HCT116 (cell line): Measurements from ENCODE around the gene FDXR. TPM values are rescaled to one million over a fixed set of nuclear protein-coding genes. Genes with fewer than 3 reads are reported as not detected.

Source experiments
- ATAC-seq: fragments of 200-7000 bp; cut with Tn5 transposase; 2 replicates; pipeline ENCODE4 v1.9.1; 2020; ENCODE audit warnings: mild to moderate bottlenecking, moderate library complexity
- BruUV-seq: library from RNA; stranded (reverse); fragments of 400-500 nt; replicated peaks from 2 replicates; lab custom pipeline; 2021; lab: Mats Ljungman, UMichigan
- CTCF ChIA-PET: fragments of 300-600 bp; sonication (Branson Sonifier 250); formaldehyde crosslinking; loops from one replicate; lab custom pipeline; 2021; ENCODE audit warnings: antibody characterized with exemption; lab: Charles Lee
- POLR2A ChIA-PET: fragments of 300-600, 350-600 bp; sonication (Branson Sonifier 250); formaldehyde crosslinking; loops from one replicate; lab custom pipeline; 2021; ENCODE audit warnings: antibody characterized with exemption; lab: Charles Lee
- RAD21 ChIA-PET, 2 experiments: fragments of 300-600 bp; sonication (Branson Sonifier 250); formaldehyde crosslinking; loops; one replicate each; lab custom pipeline; 2023; ENCODE audit warnings: low total read pairs in 2 of 2; ENCODE audit not compliant: uncharacterized antibody in 2 of 2, unreplicated experiment in 2 of 2, low non-redundant PET in 1 of 2; lab: Charles Lee
- DNase-seq: peaks from one replicate; pipeline ENCODE4 v3.0.0-alpha.2; 2010; ENCODE audit warnings: low read depth, low spot score
- H2AFZ ChIP-seq: fragments of 200-600 bp; shearing (Covaris generic), sonication (generic); 2 replicates; pipeline ENCODE4 v1.6.1; 2017; ENCODE audit warnings: low read depth, mixed run types, mixed read lengths, antibody characterized with exemption, low read length; ENCODE audit not compliant: poor library complexity, severe bottlenecking
- H3K27ac ChIP-seq: 2 replicates; pipeline ENCODE4 v1.5.1; 2012; ENCODE audit warnings: low read depth, low read length
- H3K27me3 ChIP-seq: fragments of 200-600 bp; sonication (generic); 2 replicates; pipeline ENCODE4 v1.6.1; 2016; ENCODE audit warnings: mixed run types, low read length, mixed read lengths; ENCODE audit not compliant: insufficient read depth
- H3K36me3 ChIP-seq, 2 experiments: fragments of 200-500 bp in 1 of 2; fragments of 200-600 bp in 1 of 2; sonication (Bioruptor generic) in 1 of 2; sonication (generic) in 1 of 2; 2 replicates each; pipeline versions ENCODE4 v1.5.1 to v1.6.1; 2014 to 2016; ENCODE audit warnings: low read length in 2 of 2, inconsistent platforms in 1 of 2, mixed read lengths in 1 of 2, mixed run types in 1 of 2; ENCODE audit not compliant: insufficient read depth in 2 of 2, control insufficient read depth in 1 of 2
- H3K4me1 ChIP-seq, 2 experiments: fragments of 200-600 bp in 1 of 2; sonication (generic) in 1 of 2; 2 replicates each; pipeline versions ENCODE4 v1.5.1 to v1.6.1; 2012 to 2017; ENCODE audit warnings: low read length in 2 of 2, inconsistent platforms in 1 of 2, mild to moderate bottlenecking in 1 of 2, mixed read lengths in 1 of 2, mixed run types in 1 of 2, moderate library complexity in 1 of 2; ENCODE audit not compliant: insufficient read depth in 2 of 2, control insufficient read depth in 1 of 2
- H3K4me2 ChIP-seq: fragments of 200-600 bp; sonication (generic); 2 replicates; pipeline ENCODE4 v1.6.1; 2017; ENCODE audit warnings: mixed run types, low read length, mixed read lengths
- H3K4me3 ChIP-seq, 2 experiments: fragments of 200-600 bp in 1 of 2; sonication (generic) in 1 of 2; replicated peaks in 1 of 2; 2 replicates each; pipeline ENCODE4 v1.5.1; 2011 to 2016; ENCODE audit warnings: low read length in 2 of 2, control low read depth in 1 of 2, low read depth in 1 of 2, mild to moderate bottlenecking in 1 of 2, mixed read lengths in 1 of 2, mixed run types in 1 of 2
- H3K79me2 ChIP-seq: fragments of 200-600 bp; sonication (generic); 2 replicates; pipeline ENCODE4 v1.6.1; 2017; ENCODE audit warnings: mild to moderate bottlenecking, mixed run types, low read length, moderate library complexity, mixed read lengths; ENCODE audit not compliant: insufficient read depth
- H3K9ac ChIP-seq: fragments of 200-600 bp; sonication (generic); 2 replicates; pipeline ENCODE4 v1.6.1; 2016; ENCODE audit warnings: low read length, mixed read lengths
- H3K9me2 ChIP-seq: fragments of 200-600 bp; sonication (generic), shearing (Covaris generic); 2 replicates; pipeline ENCODE4 v1.6.1; 2017; ENCODE audit warnings: mixed run types, mild to moderate bottlenecking, moderate library complexity; ENCODE audit not compliant: insufficient read depth
- H3K9me3 ChIP-seq, 2 experiments: fragments of 200-500 bp in 1 of 2; fragments of 200-600 bp in 1 of 2; sonication (Bioruptor generic) in 1 of 2; sonication (generic) in 1 of 2; 2 replicates each; pipeline ENCODE4 v1.6.1; 2014 to 2017; ENCODE audit warnings: low read length in 2 of 2, mixed read lengths in 2 of 2, inconsistent platforms in 1 of 2, low read depth in 1 of 2, mild to moderate bottlenecking in 1 of 2, mixed run types in 1 of 2, moderate library complexity in 1 of 2; ENCODE audit not compliant: control insufficient read depth in 1 of 2, insufficient read depth in 1 of 2
- H4K20me1 ChIP-seq: fragments of 200-600 bp; sonication (generic), shearing (Covaris generic); 2 replicates; pipeline ENCODE4 v1.6.1; 2017; ENCODE audit warnings: mixed run types, mild to moderate bottlenecking, moderate library complexity; ENCODE audit not compliant: insufficient read depth
- CBX3 ChIP-seq: IDR thresholded peaks from 2 replicates; pipeline ENCODE4 v1.6.1; 2012; ENCODE audit warnings: low read depth
- CEBPB ChIP-seq: IDR thresholded peaks from 2 replicates; pipeline ENCODE4 v1.6.1; 2012; ENCODE audit warnings: low read depth
- FOSL1 ChIP-seq: IDR thresholded peaks from 2 replicates; pipeline ENCODE4 v1.6.1; 2012; ENCODE audit warnings: low read depth
- JUND ChIP-seq: IDR thresholded peaks from 2 replicates; pipeline ENCODE4 v1.6.1; 2012
- POLR2AphosphoS5 ChIP-seq: IDR thresholded peaks from 2 replicates; pipeline ENCODE4 v1.6.1; 2011; ENCODE audit warnings: mild to moderate bottlenecking, low read depth, low read length, moderate library complexity
- RAD21 ChIP-seq: IDR thresholded peaks from 2 replicates; pipeline ENCODE4 v1.6.1; 2012; ENCODE audit warnings: low read depth, mild to moderate bottlenecking
- SIN3A ChIP-seq: IDR thresholded peaks from 2 replicates; pipeline ENCODE4 v1.6.1; 2012; ENCODE audit warnings: low read depth
- YY1 ChIP-seq: IDR thresholded peaks from 2 replicates; pipeline ENCODE4 v1.6.1; 2011; ENCODE audit warnings: low read length, low read depth, moderate library complexity, mild to moderate bottlenecking; ENCODE audit not compliant: insufficient replicate concordance; ENCODE audit errors: extremely low read depth
- ZFX ChIP-seq: fragments of 450-650 bp; IDR thresholded peaks from 2 replicates; pipeline ENCODE4 v1.6.1; 2017
- ZNF274 ChIP-seq: fragments of 200-500 bp; sonication (Bioruptor generic); IDR thresholded peaks from 2 replicates; pipeline ENCODE4 v1.6.1; 2014; ENCODE audit warnings: mild to moderate bottlenecking, low read depth, low read length, inconsistent platforms
- intact Hi-C: fragments of 100-400 bp; cut with micrococcal nuclease; formaldehyde crosslinking; loops from 2 replicates; pipeline ENCODE4 v1.10.0; 2022
- total RNA-seq: library from RNA; stranded (reverse); gene quantifications from one replicate; pipeline ENCODE4 v1.2.1, GENCODE V29; 2021; ENCODE audit not compliant: unreplicated experiment
- TF ChIP-seq, protein P1 (sequence below): IDR thresholded peaks from 2 replicates; pipeline ENCODE4 v1.6.1; 2012
- TF ChIP-seq, protein P2 (sequence below), 3 experiments: fragments of 200-600 bp in 1 of 3; sonication (generic) in 1 of 3; IDR thresholded peaks in 2 of 3; conservative IDR thresholded peaks in 1 of 3; 2 replicates each; pipeline ENCODE4 v1.5.1; 2012 to 2017; ENCODE audit warnings: low read depth in 2 of 3, low read length in 2 of 3, antibody characterized with exemption in 1 of 3, borderline replicate concordance in 1 of 3, control low read depth in 1 of 3, mild to moderate bottlenecking in 1 of 3, mixed read lengths in 1 of 3, mixed run types in 1 of 3, moderate library complexity in 1 of 3; ENCODE audit not compliant: insufficient read depth in 1 of 3
- TF ChIP-seq, protein P3 (sequence below): IDR thresholded peaks from 2 replicates; pipeline ENCODE4 v1.6.1; 2011; ENCODE audit warnings: mild to moderate bottlenecking, low read length, moderate library complexity; ENCODE audit not compliant: insufficient replicate concordance; ENCODE audit errors: extremely low read depth

Gene FDXR
- total RNA-seq, 1 experiment from 2014 or later: 98.8 TPM

DNA sequence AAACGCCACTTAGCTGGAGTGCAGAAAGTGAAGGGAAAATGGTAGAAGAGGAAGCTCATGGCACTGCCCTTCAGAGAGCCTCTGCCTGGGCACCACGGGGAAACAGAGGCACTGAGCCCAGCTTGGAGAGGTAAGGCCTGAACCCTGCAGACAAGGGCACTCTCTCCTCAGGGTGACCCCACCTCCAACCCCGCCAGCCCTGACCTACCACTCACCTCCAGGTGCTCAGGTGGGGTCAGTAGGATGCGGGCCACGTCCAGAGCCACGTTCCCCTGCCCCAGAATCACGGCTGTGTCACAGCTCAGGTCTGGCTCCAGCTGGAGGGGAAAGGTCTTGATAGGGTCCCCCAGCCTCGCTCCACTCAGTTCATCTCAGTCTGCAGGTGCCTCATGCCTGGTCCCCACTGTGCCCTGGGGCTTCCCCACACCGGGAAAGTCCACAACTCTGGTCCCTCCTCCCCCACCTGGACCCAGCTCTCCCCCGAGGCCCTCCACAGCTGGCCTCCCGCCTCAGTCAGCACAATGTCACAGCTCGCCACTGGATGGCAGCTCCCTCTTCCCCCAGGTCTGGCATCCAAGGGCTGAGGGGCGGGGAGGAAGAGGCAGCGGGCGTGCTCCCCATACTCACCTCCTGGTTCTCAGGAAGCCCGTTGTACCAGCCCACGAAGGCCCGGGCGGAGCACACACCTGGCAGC is 7.1 kb downstream of the FDXR start:
- CTCF ChIA-PET: interaction anchor here (0.6 to 2.1 kb wide), 11 partner anchors 7 to 300 kb away, joined by 3 to 15 read pairs (median 5); partner anchors contain the start of gene FDXR
- Histone ChIP-seq H3K9me2 (no peaks in the 10 kb centered on the region), H3K4me1 (peaks cover 0 to 16% of the 10 kb centered on the region in 2 experiments; a peak in 1 of 4 replicates), H3K27me3 (no peaks in the 10 kb centered on the region), H4K20me1 (no peaks in the 10 kb centered on the region), H3K4me3 (no peak overlapping the region), H3K4me2 (no peak overlapping the region), H3K27ac (peak overlapping the region; percentile 7), H3K9me3 (no peaks in the 10 kb centered on the region), H3K9ac (peak overlapping the region; percentile 23; the same call in 1 of the 2 replicates), H2AFZ (no peak overlapping the region), H3K36me3 (peaks cover 7 to 15% of the 10 kb centered on the region in 2 experiments; a peak in 3 of 4 replicates), H3K79me2 (no peaks in the 10 kb centered on the region)
- no TSS peak for BruUV-seq
- DNase-seq: no peak
- intact Hi-C loops: loop anchor here (2.0 kb wide), 2 partner anchors 121 to 209 kb away; no protein-coding TSS in a partner anchor
- peak; percentile 23; the same call in 1 of the 2 replicates for ATAC-seq
- RAD21 ChIA-PET: interaction anchor here in 1 of 2 experiments (1.2 to 1.3 kb wide), 2 partner anchors 23 to 92 kb away, joined by 3 to 5 read pairs; no protein-coding TSS in a partner anchor
- TF ChIP-seq RAD21: no peak
- TF ChIP-seq, protein P1, sequence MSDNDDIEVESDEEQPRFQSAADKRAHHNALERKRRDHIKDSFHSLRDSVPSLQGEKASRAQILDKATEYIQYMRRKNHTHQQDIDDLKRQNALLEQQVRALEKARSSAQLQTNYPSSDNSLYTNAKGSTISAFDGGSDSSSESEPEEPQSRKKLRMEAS: no peak
- no peak for TF ChIP-seq SIN3A
- TF ChIP-seq CEBPB: no peak
- no peak for TF ChIP-seq YY1
- TF ChIP-seq JUND: no peak
- TF ChIP-seq, protein P2, sequence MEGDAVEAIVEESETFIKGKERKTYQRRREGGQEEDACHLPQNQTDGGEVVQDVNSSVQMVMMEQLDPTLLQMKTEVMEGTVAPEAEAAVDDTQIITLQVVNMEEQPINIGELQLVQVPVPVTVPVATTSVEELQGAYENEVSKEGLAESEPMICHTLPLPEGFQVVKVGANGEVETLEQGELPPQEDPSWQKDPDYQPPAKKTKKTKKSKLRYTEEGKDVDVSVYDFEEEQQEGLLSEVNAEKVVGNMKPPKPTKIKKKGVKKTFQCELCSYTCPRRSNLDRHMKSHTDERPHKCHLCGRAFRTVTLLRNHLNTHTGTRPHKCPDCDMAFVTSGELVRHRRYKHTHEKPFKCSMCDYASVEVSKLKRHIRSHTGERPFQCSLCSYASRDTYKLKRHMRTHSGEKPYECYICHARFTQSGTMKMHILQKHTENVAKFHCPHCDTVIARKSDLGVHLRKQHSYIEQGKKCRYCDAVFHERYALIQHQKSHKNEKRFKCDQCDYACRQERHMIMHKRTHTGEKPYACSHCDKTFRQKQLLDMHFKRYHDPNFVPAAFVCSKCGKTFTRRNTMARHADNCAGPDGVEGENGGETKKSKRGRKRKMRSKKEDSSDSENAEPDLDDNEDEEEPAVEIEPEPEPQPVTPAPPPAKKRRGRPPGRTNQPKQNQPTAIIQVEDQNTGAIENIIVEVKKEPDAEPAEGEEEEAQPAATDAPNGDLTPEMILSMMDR (IDR thresholded peaks at IDR 0.05 in 2 of 3, conservative IDR thresholded peaks at IDR 0.05 in 1 of 3; ENCODE audit: borderline replicate concordance in 1 of 3, insufficient read depth in 1 of 3, low read depth in 2 of 3, low read length in 2 of 3): no peak
- no peak for TF ChIP-seq CBX3
- TF ChIP-seq, protein P3, sequence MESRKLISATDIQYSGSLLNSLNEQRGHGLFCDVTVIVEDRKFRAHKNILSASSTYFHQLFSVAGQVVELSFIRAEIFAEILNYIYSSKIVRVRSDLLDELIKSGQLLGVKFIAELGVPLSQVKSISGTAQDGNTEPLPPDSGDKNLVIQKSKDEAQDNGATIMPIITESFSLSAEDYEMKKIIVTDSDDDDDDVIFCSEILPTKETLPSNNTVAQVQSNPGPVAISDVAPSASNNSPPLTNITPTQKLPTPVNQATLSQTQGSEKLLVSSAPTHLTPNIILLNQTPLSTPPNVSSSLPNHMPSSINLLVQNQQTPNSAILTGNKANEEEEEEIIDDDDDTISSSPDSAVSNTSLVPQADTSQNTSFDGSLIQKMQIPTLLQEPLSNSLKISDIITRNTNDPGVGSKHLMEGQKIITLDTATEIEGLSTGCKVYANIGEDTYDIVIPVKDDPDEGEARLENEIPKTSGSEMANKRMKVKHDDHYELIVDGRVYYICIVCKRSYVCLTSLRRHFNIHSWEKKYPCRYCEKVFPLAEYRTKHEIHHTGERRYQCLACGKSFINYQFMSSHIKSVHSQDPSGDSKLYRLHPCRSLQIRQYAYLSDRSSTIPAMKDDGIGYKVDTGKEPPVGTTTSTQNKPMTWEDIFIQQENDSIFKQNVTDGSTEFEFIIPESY: no peak
- TF ChIP-seq POLR2AphosphoS5: no peak
- TF ChIP-seq ZNF274: no peak
- TF ChIP-seq FOSL1: no peak
- TF ChIP-seq ZFX: no peak
- POLR2A ChIA-PET: interaction anchor here (0.7 kb wide), 1 partner anchor 23 kb away, joined by 3 read pairs; no protein-coding TSS in a partner anchor
